MM.1S (cell line): Measurements from ENCODE around the gene PARP1.

Source experiments
- DNase-seq: peaks from one replicate; pipeline ENCODE4 v3.0.0-alpha.2; 2015
- H2AFZ ChIP-seq: fragments of 300-600 bp; sonication (generic); 2 replicates; pipeline ENCODE4 v1.6.0; 2016; ENCODE audit warnings: antibody characterized with exemption, low read length
- H3F3A ChIP-seq: fragments of 300-600 bp; sonication (generic); 2 replicates; pipeline ENCODE4 v1.6.1; 2016; ENCODE audit warnings: mild to moderate bottlenecking, antibody characterized with exemption, low read length, moderate library complexity, mixed read lengths; ENCODE audit not compliant: insufficient read depth
- H3K27ac ChIP-seq: fragments of 300-600 bp; sonication (generic); 2 replicates; pipeline ENCODE4 v1.5.1; 2016; ENCODE audit warnings: mild to moderate bottlenecking, low read length
- H3K27me3 ChIP-seq: fragments of 300-600 bp; sonication (generic); replicated peaks from 2 replicates; pipeline ENCODE4 v1.6.0; 2016; ENCODE audit warnings: low read length; ENCODE audit not compliant: insufficient read depth
- H3K36me3 ChIP-seq: fragments of 300-600 bp; sonication (generic); replicated peaks from 2 replicates; pipeline ENCODE4 v1.6.1; 2016; ENCODE audit warnings: mild to moderate bottlenecking, low read length, mixed read lengths; ENCODE audit not compliant: insufficient read depth
- H3K4me1 ChIP-seq: fragments of 300-600 bp; sonication (generic); 2 replicates; pipeline ENCODE4 v1.6.1; 2016; ENCODE audit warnings: low read length, mixed read lengths
- H3K4me2 ChIP-seq: fragments of 300-600 bp; sonication (generic); 2 replicates; pipeline ENCODE4 v1.6.0; 2016; ENCODE audit warnings: low read depth, low read length
- H3K4me3 ChIP-seq: fragments of 300-600 bp; sonication (generic); 2 replicates; pipeline ENCODE4 v1.5.1; 2016; ENCODE audit warnings: low read length, mixed read lengths
- H3K79me2 ChIP-seq: fragments of 300-600 bp; sonication (generic); 2 replicates; pipeline ENCODE4 v1.6.1; 2016; ENCODE audit warnings: mixed run types, low read length, mixed read lengths
- H3K9ac ChIP-seq: fragments of 300-600 bp; sonication (generic); 2 replicates; pipeline ENCODE4 v1.6.1; 2016; ENCODE audit warnings: low read length, mixed read lengths
- H3K9me2 ChIP-seq: fragments of 300-600 bp; sonication (generic); replicated peaks from 2 replicates; pipeline ENCODE4 v1.6.1; 2016; ENCODE audit warnings: mild to moderate bottlenecking, low read length, mixed read lengths; ENCODE audit not compliant: insufficient read depth
- H3K9me3 ChIP-seq: fragments of 300-600 bp; sonication (generic); replicated peaks from 2 replicates; pipeline ENCODE4 v1.6.1; 2016; ENCODE audit warnings: mild to moderate bottlenecking, low read length, mixed read lengths; ENCODE audit not compliant: insufficient read depth
- H4K20me1 ChIP-seq: fragments of 300-600 bp; sonication (generic); 2 replicates; pipeline ENCODE4 v1.6.1; 2016; ENCODE audit warnings: mild to moderate bottlenecking, low read length, moderate library complexity, mixed read lengths; ENCODE audit not compliant: insufficient read depth
- CTCF ChIP-seq: fragments of 300-600 bp; sonication (generic); IDR thresholded peaks from 2 replicates; pipeline ENCODE4 v1.5.1; 2016; ENCODE audit warnings: antibody characterized with exemption, low read length, mixed read lengths
- EZH2 ChIP-seq: fragments of 300-600 bp; sonication (generic); optimal IDR thresholded peaks from 2 replicates; pipeline ENCODE3; 2017; ENCODE audit warnings: low read depth, mild to moderate bottlenecking, antibody characterized with exemption, low read length, mixed read lengths
- EZH2phosphoT487 ChIP-seq: fragments of 300-600 bp; sonication (generic); IDR thresholded peaks from 2 replicates; pipeline ENCODE4 v1.6.1; 2018; ENCODE audit warnings: antibody characterized with exemption, low read length

PARP1 gene

GRCh38 chr1:226312065-226312464 is 95.8 kb downstream of the PARP1 start:
- no peak overlapping the region for H3K4me3 ChIP-seq

GRCh38 chr1:226311376-226311775 is 96.5 kb downstream of the PARP1 start:
- Histone ChIP-seq H3F3A (peaks cover 6% of the 10 kb centered on the region), H2AFZ (no peak overlapping the region)
- TF ChIP-seq EZH2 = no peak
- TF ChIP-seq CTCF = no peak
- TF ChIP-seq EZH2phosphoT487 = no peak

More at GRCh38 chr1:226312065-226312464, 95.8 kb downstream of the PARP1 start:
- no peak overlapping the region for H3K27ac ChIP-seq
- no peak for DNase-seq
- peaks cover 13% of the 10 kb centered on the region for H3K4me1 ChIP-seq
- H3K9me2 ChIP-seq = no peaks in the 10 kb centered on the region
- no peaks in the 10 kb centered on the region for H3K9me3 ChIP-seq
- no peaks in the 10 kb centered on the region for H4K20me1 ChIP-seq
- TF ChIP-seq CTCF = no peak
- TF ChIP-seq EZH2phosphoT487 = no peak
- no peak for TF ChIP-seq EZH2
- no peak overlapping the region for H3K9ac ChIP-seq
- no peaks in the 10 kb centered on the region for H3K27me3 ChIP-seq
- H3K79me2 ChIP-seq = peaks cover 19% of the 10 kb centered on the region
- no peaks in the 10 kb centered on the region for H3K36me3 ChIP-seq
- H3F3A ChIP-seq = peaks cover 6% of the 10 kb centered on the region
- H3K4me2 ChIP-seq = no peak overlapping the region
- H2AFZ ChIP-seq = no peak overlapping the region

More at GRCh38 chr1:226311376-226311775, 96.5 kb downstream of the PARP1 start:
- no peak for DNase-seq
- no peak overlapping the region for H3K27ac ChIP-seq
- H4K20me1 ChIP-seq = no peaks in the 10 kb centered on the region
- H3K9me2 ChIP-seq = no peaks in the 10 kb centered on the region
- no peak overlapping the region for H3K4me2 ChIP-seq
- H3K4me1 ChIP-seq = peaks cover 14% of the 10 kb centered on the region
- H3K4me3 ChIP-seq = no peak overlapping the region
- no peaks in the 10 kb centered on the region for H3K27me3 ChIP-seq
- H3K9me3 ChIP-seq = no peaks in the 10 kb centered on the region
- no peak overlapping the region for H3K9ac ChIP-seq
- no peaks in the 10 kb centered on the region for H3K36me3 ChIP-seq
- peaks cover 26% of the 10 kb centered on the region for H3K79me2 ChIP-seq
